Middle frontal gyrus (tissue), 1 donor: ENCODE data around the gene EPG5.
"Not testable (repeated sequence)": the region's sequence is repeated elsewhere in the genome, so short reads cannot be mapped to it uniquely, and the experiment has no call there.

ENCODE experiments used
- DNase-seq: peaks from one replicate; pipeline ENCODE4 v3.0.0-alpha.2; 2015; ENCODE audit warnings: low spot score; ENCODE audit errors: extremely low spot score

The EPG5 gene

GRCh38 chr18:45976566-45976965, 9.4 kb upstream of the EPG5 start:
- no peak for DNase-seq

- peak; percentile 60 for DNase-seq
These were observed 7.0 kb upstream of the EPG5 start for GRCh38 chr18:45974088-45974536.

- not testable (repeated sequence) for DNase-seq
These were observed 2.2 kb downstream of the EPG5 start for GRCh38 chr18:45964913-45965312.

GRCh38 chr18:45962866-45963265, 4.3 kb downstream of the EPG5 start:
- no peak for DNase-seq

- DNase-seq = no peak
These were observed 4.7 kb downstream of the EPG5 start for GRCh38 chr18:45962461-45962860.

- DNase-seq = not testable (repeated sequence)
These were observed 7.6 kb downstream of the EPG5 start for GRCh38 chr18:45959484-45959883.

GRCh38 chr18:45958730-45959129, 8.4 kb downstream of the EPG5 start:
- DNase-seq = no peak

GRCh38 chr18:45958027-45958426, 9.1 kb downstream of the EPG5 start:
- no peak for DNase-seq

- DNase-seq = no peak
These were observed 10.0 kb downstream of the EPG5 start for GRCh38 chr18:45957100-45957499.

GRCh38 chr18:45954070-45954934, 12.8 kb downstream of the EPG5 start:
- no peak for DNase-seq

- DNase-seq = no peak
These were observed 16.0 kb downstream of the EPG5 start for GRCh38 chr18:45951016-45951714.

- no peak for DNase-seq
These were observed 21.5 kb downstream of the EPG5 start for GRCh38 chr18:45945669-45946068.

- DNase-seq = no peak
These were observed 26.4 kb downstream of the EPG5 start for GRCh38 chr18:45940724-45941123.

GRCh38 chr18:45939236-45939635, 27.9 kb downstream of the EPG5 start:
- no peak for DNase-seq

GRCh38 chr18:45938488-45938935, 28.6 kb downstream of the EPG5 start:
- DNase-seq = no peak

- DNase-seq = no peak
These were observed 31.4 kb downstream of the EPG5 start for GRCh38 chr18:45935591-45936335.

GRCh38 chr18:45932708-45933107, 34.4 kb downstream of the EPG5 start:
- no peak for DNase-seq

GRCh38 chr18:45930963-45931362, 36.2 kb downstream of the EPG5 start:
- DNase-seq = no peak

GRCh38 chr18:45926691-45927090, 40.4 kb downstream of the EPG5 start:
- no peak for DNase-seq

GRCh38 chr18:45926085-45926484, 41.0 kb downstream of the EPG5 start:
- no peak for DNase-seq

GRCh38 chr18:45923138-45923537, 44.0 kb downstream of the EPG5 start:
- DNase-seq = no peak

GRCh38 chr18:45920367-45920766, 46.8 kb downstream of the EPG5 start:
- DNase-seq = no peak
